GM23338 (cell line): Measurements from ENCODE around the gene NEK4. TPM values are rescaled to one million over a fixed set of nuclear protein-coding genes. Genes with fewer than 3 reads are reported as not detected.

Experiments used
- ATAC-seq: fragments of 200-7000 bp; cut with Tn5 transposase; 3 replicates; pipeline ENCODE4 v1.9.1; 2020
- DNase-seq: peaks from one replicate; pipeline ENCODE4 v3.0.0-alpha.2; 2015; ENCODE audit warnings: low spot score
- H2AFZ ChIP-seq: fragments of 200-600 bp; sonication (generic); 2 replicates; pipeline ENCODE4 v1.8.0; 2016; ENCODE audit warnings: antibody characterized with exemption, mild to moderate bottlenecking, moderate library complexity
- H3F3A ChIP-seq: fragments of 200-600 bp; sonication (generic); replicated peaks from 2 replicates; pipeline ENCODE4 v1.8.0; 2017; ENCODE audit warnings: antibody characterized with exemption, mixed run types, low read depth
- H3K27ac ChIP-seq: fragments of 200-600 bp; sonication (generic); 2 replicates; pipeline ENCODE4 v1.6.1; 2016; ENCODE audit warnings: low read depth
- H3K27me3 ChIP-seq: fragments of 200-600 bp; sonication (generic); 2 replicates; pipeline ENCODE4 v1.8.0; 2016; ENCODE audit warnings: mild to moderate bottlenecking, mixed run types, moderate library complexity; ENCODE audit not compliant: insufficient read depth
- H3K36me3 ChIP-seq: fragments of 200-600 bp; sonication (generic); 2 replicates; pipeline ENCODE4 v1.8.0; 2016; ENCODE audit warnings: mild to moderate bottlenecking; ENCODE audit not compliant: insufficient read depth
- H3K4me1 ChIP-seq: fragments of 200-600 bp; sonication (generic); 2 replicates; pipeline ENCODE4 v1.8.0; 2016; ENCODE audit warnings: mild to moderate bottlenecking, moderate library complexity; ENCODE audit not compliant: insufficient read depth
- H3K4me2 ChIP-seq: fragments of 200-600 bp; sonication (generic); 2 replicates; pipeline ENCODE4 v1.7.1; 2017; ENCODE audit warnings: mixed run types
- H3K4me3 ChIP-seq: fragments of 200-600 bp; sonication (generic); 2 replicates; pipeline ENCODE4 v1.6.1; 2016; ENCODE audit warnings: mixed run types
- H3K79me2 ChIP-seq: fragments of 200-600 bp; sonication (generic); replicated peaks from 2 replicates; pipeline ENCODE4 v1.8.0; 2017; ENCODE audit warnings: mild to moderate bottlenecking; ENCODE audit not compliant: insufficient read depth
- H3K9me2 ChIP-seq: fragments of 200-600 bp; sonication (generic); 2 replicates; pipeline ENCODE4 v1.8.0; 2017; ENCODE audit not compliant: insufficient read depth
- H4K20me1 ChIP-seq: fragments of 200-600 bp; sonication (generic); replicated peaks from 2 replicates; pipeline ENCODE4 v1.8.0; 2017; ENCODE audit warnings: mild to moderate bottlenecking; ENCODE audit not compliant: insufficient read depth
- H3K27ac Mint-ChIP-seq: 2 replicates; pipeline ENCODE4 v1.8.0; 2020; ENCODE audit warnings: inconsistent platforms, mild to moderate bottlenecking, moderate library complexity, mixed read lengths
- H3K27me3 Mint-ChIP-seq: 3 replicates; pipeline ENCODE4 v1.8.0; 2022; ENCODE audit warnings: low read depth, mild to moderate bottlenecking, moderate library complexity, mixed read lengths, inconsistent platforms; ENCODE audit not compliant: insufficient read depth, poor library complexity
- H3K36me3 Mint-ChIP-seq: 3 replicates; pipeline ENCODE4 v1.8.0; 2021; ENCODE audit warnings: low read depth, mild to moderate bottlenecking, inconsistent platforms, moderate library complexity, mixed read lengths
- H3K4me1 Mint-ChIP-seq: 3 replicates; pipeline ENCODE4 v1.8.0; 2020; ENCODE audit warnings: mild to moderate bottlenecking, inconsistent platforms, mixed read lengths
- H3K4me3 Mint-ChIP-seq: 3 replicates; pipeline ENCODE4 v1.8.0; 2021; ENCODE audit warnings: moderate library complexity, mild to moderate bottlenecking, inconsistent platforms, mixed read lengths
- H3K9me3 Mint-ChIP-seq: 3 replicates; pipeline ENCODE4 v1.8.0; 2020; ENCODE audit warnings: moderate library complexity, mild to moderate bottlenecking, inconsistent platforms, mixed read lengths
- CREB1 ChIP-seq: fragments of 250-450 bp; sonication (Bioruptor Pico); IDR thresholded peaks from 2 replicates; pipeline ENCODE4 v1.5.0; 2020; ENCODE audit warnings: low read depth, mild to moderate bottlenecking, moderate library complexity
- EZH2 ChIP-seq: fragments of 200-600 bp; sonication (generic); IDR thresholded peaks from one replicate; pipeline ENCODE4 v1.8.0; 2017; ENCODE audit warnings: antibody characterized with exemption, mild to moderate bottlenecking, low read depth; ENCODE audit not compliant: unreplicated experiment
- EZH2phosphoT487 ChIP-seq: fragments of 200-600 bp; sonication (generic); IDR thresholded peaks from one replicate; pipeline ENCODE4 v1.8.1; 2018; ENCODE audit warnings: antibody characterized with exemption; ENCODE audit not compliant: unreplicated experiment
- POLR2AphosphoS5 ChIP-seq: IDR thresholded peaks from 2 replicates; pipeline ENCODE4 v1.6.1; 2016; ENCODE audit warnings: antibody characterized with exemption, low read depth
- STAT1 ChIP-seq: IDR thresholded peaks from one replicate; pipeline ENCODE4 v1.6.1; 2016; ENCODE audit warnings: antibody characterized with exemption; ENCODE audit not compliant: unreplicated experiment
- ZNF114 ChIP-seq: fragments of 250-450 bp; sonication (Bioruptor Pico); IDR thresholded peaks from 2 replicates; pipeline ENCODE4 v1.5.0; 2020; ENCODE audit warnings: mild to moderate bottlenecking, moderate library complexity
- ZNF331 ChIP-seq: fragments of 250-450 bp; sonication (Bioruptor Pico); IDR thresholded peaks from 2 replicates; pipeline ENCODE4 v1.5.0; 2020; ENCODE audit warnings: low read depth, mild to moderate bottlenecking, moderate library complexity
- long read RNA-seq: library from polyadenylated mRNA; unstranded; transcript quantifications from one replicate; pipeline ENCODE4 v2.0.0, GENCODE V29; 2020; ENCODE audit not compliant: unreplicated experiment
- polyA plus RNA-seq: library from polyadenylated mRNA; unstranded; fragments of >200 nt; fragmentation: Nextera tagmentation; extraction: Ambion mirVana; gene quantifications from 2 replicates; pipeline ENCODE4 v1.2.1, GENCODE V29; 2016
- total RNA-seq: library from RNA; depleted of rRNA; stranded (reverse); fragments of >200 nt; shearing (Covaris generic); gene quantifications from 2 replicates; pipeline ENCODE4 v1.2.3, GENCODE V29; 2014; rRNA removed
- TF ChIP-seq, protein P1 (sequence below): IDR thresholded peaks from 2 replicates; pipeline ENCODE4 v1.6.1; 2016; ENCODE audit warnings: antibody characterized with exemption
- TF ChIP-seq, protein P2 (sequence below), 2 experiments: fragments of 200-600 bp in 1 of 2; sonication (generic) in 1 of 2; conservative IDR thresholded peaks; 2 replicates each; pipeline versions ENCODE4 v1.5.1 to v1.6.1; 2016 to 2017; ENCODE audit warnings: antibody characterized with exemption in 2 of 2, low read depth in 2 of 2, mild to moderate bottlenecking in 2 of 2, moderate library complexity in 1 of 2
- TF ChIP-seq, protein P3 (sequence below): fragments of 250-450 bp; sonication (Bioruptor Pico); IDR thresholded peaks from 2 replicates; pipeline ENCODE4 v1.5.0; 2020; ENCODE audit warnings: mild to moderate bottlenecking, moderate library complexity

The NEK4 gene
- total RNA-seq = 26.1 and 42.7 TPM in 2 replicates
- polyA plus RNA-seq = 8.6 and 9.0 TPM in 2 replicates
- long read RNA-seq, partial matches to known transcripts = 4 of 8 reads
- long read RNA-seq, other reads (novel, unspliced or antisense) = 4 of 8 reads

GRCh38 chr3:52770496-52771333, at the start of gene NEK4:
TSS of gene NEK4 (minus strand) at chr3:52770940. CDS start at chr3:52770746, 194 bp downstream.
- H3K4me3 Mint-ChIP-seq = peak within 1 kb of the TSS; percentile 86
- H3F3A ChIP-seq = 0 out of 2 replicates have a peak, but pooled peaks cover 3% of the 10 kb centered on the region
- peaks cover 17% of the 10 kb centered on the region for H3K36me3 Mint-ChIP-seq
- no peaks in the 10 kb centered on the region for H3K9me3 Mint-ChIP-seq
- TF ChIP-seq CREB1 (CRISPR knock-in tag) = peak; percentile 82
- TF ChIP-seq ZNF114 (CRISPR knock-in tag) = no peak
- TF ChIP-seq EZH2phosphoT487 = no peak
- TF ChIP-seq POLR2AphosphoS5 = peak; percentile 90
- peak; percentile 97 for ATAC-seq
- H3K4me1 ChIP-seq = peaks cover 8% of the 10 kb centered on the region
- peaks cover 8% of the 10 kb centered on the region; the same call in 1 of the 2 replicates for H4K20me1 ChIP-seq
- H3K27ac ChIP-seq = peak within 1 kb of the TSS; percentile 89
- H3K4me2 ChIP-seq = peak within 1 kb of the TSS; percentile 96
- peaks cover 8% of the 10 kb centered on the region for H3K27me3 Mint-ChIP-seq
- peaks cover 29% of the 10 kb centered on the region for H3K79me2 ChIP-seq
- peak within 1 kb of the TSS; percentile 97 for H3K27ac Mint-ChIP-seq
- H3K4me3 ChIP-seq = peak within 1 kb of the TSS; percentile 84
- no peaks in the 10 kb centered on the region for H3K27me3 ChIP-seq
- DNase-seq = peak; percentile 96
- H3K36me3 ChIP-seq = peaks cover 14% of the 10 kb centered on the region
- H3K9me2 ChIP-seq = no peaks in the 10 kb centered on the region
- peaks cover 7% of the 10 kb centered on the region; the same call in 2 of the 3 replicates for H3K4me1 Mint-ChIP-seq
- H2AFZ ChIP-seq = peak within 1 kb of the TSS; percentile 100

DNA sequence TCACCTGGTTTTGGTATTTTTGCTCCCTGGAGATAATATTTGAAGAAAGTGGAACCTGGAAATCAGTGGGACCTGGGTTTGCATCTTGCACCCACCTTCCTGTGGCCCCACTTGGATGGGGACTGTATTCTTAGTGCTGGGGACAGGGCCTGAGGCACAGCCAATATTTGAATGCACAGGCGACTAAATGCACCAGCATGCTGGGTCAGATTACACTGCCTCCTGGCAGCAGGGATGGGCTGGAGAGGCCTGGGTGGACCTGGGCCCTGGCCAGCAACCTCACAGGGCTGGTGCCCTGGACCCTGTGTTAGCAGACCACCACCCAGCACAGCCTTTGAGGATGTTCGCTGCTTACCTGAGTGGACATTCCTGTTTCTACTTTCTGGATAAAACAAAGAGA, 49.2 kb upstream of the NEK4 start:
- Histone ChIP-seq H4K20me1 (no peaks in the 10 kb centered on the region), H3K27ac (no peak overlapping the region), H3K4me2 (0 out of 2 replicates have a peak overlapping the region, but pooled peaks have one; percentile 38), H3K4me1 (peaks cover 7% of the 10 kb centered on the region; the same call in 1 of the 2 replicates), H3F3A (no peaks in the 10 kb centered on the region), H3K79me2 (no peaks in the 10 kb centered on the region), H3K4me3 (no peak overlapping the region), H3K36me3 (no peaks in the 10 kb centered on the region), H3K9me2 (no peaks in the 10 kb centered on the region), H2AFZ (peak overlapping the region; percentile 81; the same call in 1 of the 2 replicates), H3K27me3 (no peaks in the 10 kb centered on the region)
- peak; percentile 21 for DNase-seq
- ATAC-seq = peak; percentile 53
- Mint-ChIP-seq H3K4me3 (no peak overlapping the region; the same call in 2 of the 3 replicates), H3K36me3 (peaks cover 2% of the 10 kb centered on the region; the same call in 1 of the 3 replicates), H3K27me3 (peaks cover 15% of the 10 kb centered on the region), H3K9me3 (no peaks in the 10 kb centered on the region; the same call in 1 of the 3 replicates), H3K27ac (no peak overlapping the region), H3K4me1 (peaks cover 18% of the 10 kb centered on the region)
- no peak for TF ChIP-seq ZNF114 (CRISPR knock-in tag)
- no peak for TF ChIP-seq CREB1 (CRISPR knock-in tag)
- no peak for TF ChIP-seq STAT1
- no peak for TF ChIP-seq ZNF331
- TF ChIP-seq, protein P1, sequence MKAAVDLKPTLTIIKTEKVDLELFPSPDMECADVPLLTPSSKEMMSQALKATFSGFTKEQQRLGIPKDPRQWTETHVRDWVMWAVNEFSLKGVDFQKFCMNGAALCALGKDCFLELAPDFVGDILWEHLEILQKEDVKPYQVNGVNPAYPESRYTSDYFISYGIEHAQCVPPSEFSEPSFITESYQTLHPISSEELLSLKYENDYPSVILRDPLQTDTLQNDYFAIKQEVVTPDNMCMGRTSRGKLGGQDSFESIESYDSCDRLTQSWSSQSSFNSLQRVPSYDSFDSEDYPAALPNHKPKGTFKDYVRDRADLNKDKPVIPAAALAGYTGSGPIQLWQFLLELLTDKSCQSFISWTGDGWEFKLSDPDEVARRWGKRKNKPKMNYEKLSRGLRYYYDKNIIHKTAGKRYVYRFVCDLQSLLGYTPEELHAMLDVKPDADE = no peak
- TF ChIP-seq, protein P2, sequence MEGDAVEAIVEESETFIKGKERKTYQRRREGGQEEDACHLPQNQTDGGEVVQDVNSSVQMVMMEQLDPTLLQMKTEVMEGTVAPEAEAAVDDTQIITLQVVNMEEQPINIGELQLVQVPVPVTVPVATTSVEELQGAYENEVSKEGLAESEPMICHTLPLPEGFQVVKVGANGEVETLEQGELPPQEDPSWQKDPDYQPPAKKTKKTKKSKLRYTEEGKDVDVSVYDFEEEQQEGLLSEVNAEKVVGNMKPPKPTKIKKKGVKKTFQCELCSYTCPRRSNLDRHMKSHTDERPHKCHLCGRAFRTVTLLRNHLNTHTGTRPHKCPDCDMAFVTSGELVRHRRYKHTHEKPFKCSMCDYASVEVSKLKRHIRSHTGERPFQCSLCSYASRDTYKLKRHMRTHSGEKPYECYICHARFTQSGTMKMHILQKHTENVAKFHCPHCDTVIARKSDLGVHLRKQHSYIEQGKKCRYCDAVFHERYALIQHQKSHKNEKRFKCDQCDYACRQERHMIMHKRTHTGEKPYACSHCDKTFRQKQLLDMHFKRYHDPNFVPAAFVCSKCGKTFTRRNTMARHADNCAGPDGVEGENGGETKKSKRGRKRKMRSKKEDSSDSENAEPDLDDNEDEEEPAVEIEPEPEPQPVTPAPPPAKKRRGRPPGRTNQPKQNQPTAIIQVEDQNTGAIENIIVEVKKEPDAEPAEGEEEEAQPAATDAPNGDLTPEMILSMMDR (conservative IDR thresholded peaks at IDR 0.05; ENCODE audit: low read depth in 2 of 2) = no peak
- TF ChIP-seq, protein P3, sequence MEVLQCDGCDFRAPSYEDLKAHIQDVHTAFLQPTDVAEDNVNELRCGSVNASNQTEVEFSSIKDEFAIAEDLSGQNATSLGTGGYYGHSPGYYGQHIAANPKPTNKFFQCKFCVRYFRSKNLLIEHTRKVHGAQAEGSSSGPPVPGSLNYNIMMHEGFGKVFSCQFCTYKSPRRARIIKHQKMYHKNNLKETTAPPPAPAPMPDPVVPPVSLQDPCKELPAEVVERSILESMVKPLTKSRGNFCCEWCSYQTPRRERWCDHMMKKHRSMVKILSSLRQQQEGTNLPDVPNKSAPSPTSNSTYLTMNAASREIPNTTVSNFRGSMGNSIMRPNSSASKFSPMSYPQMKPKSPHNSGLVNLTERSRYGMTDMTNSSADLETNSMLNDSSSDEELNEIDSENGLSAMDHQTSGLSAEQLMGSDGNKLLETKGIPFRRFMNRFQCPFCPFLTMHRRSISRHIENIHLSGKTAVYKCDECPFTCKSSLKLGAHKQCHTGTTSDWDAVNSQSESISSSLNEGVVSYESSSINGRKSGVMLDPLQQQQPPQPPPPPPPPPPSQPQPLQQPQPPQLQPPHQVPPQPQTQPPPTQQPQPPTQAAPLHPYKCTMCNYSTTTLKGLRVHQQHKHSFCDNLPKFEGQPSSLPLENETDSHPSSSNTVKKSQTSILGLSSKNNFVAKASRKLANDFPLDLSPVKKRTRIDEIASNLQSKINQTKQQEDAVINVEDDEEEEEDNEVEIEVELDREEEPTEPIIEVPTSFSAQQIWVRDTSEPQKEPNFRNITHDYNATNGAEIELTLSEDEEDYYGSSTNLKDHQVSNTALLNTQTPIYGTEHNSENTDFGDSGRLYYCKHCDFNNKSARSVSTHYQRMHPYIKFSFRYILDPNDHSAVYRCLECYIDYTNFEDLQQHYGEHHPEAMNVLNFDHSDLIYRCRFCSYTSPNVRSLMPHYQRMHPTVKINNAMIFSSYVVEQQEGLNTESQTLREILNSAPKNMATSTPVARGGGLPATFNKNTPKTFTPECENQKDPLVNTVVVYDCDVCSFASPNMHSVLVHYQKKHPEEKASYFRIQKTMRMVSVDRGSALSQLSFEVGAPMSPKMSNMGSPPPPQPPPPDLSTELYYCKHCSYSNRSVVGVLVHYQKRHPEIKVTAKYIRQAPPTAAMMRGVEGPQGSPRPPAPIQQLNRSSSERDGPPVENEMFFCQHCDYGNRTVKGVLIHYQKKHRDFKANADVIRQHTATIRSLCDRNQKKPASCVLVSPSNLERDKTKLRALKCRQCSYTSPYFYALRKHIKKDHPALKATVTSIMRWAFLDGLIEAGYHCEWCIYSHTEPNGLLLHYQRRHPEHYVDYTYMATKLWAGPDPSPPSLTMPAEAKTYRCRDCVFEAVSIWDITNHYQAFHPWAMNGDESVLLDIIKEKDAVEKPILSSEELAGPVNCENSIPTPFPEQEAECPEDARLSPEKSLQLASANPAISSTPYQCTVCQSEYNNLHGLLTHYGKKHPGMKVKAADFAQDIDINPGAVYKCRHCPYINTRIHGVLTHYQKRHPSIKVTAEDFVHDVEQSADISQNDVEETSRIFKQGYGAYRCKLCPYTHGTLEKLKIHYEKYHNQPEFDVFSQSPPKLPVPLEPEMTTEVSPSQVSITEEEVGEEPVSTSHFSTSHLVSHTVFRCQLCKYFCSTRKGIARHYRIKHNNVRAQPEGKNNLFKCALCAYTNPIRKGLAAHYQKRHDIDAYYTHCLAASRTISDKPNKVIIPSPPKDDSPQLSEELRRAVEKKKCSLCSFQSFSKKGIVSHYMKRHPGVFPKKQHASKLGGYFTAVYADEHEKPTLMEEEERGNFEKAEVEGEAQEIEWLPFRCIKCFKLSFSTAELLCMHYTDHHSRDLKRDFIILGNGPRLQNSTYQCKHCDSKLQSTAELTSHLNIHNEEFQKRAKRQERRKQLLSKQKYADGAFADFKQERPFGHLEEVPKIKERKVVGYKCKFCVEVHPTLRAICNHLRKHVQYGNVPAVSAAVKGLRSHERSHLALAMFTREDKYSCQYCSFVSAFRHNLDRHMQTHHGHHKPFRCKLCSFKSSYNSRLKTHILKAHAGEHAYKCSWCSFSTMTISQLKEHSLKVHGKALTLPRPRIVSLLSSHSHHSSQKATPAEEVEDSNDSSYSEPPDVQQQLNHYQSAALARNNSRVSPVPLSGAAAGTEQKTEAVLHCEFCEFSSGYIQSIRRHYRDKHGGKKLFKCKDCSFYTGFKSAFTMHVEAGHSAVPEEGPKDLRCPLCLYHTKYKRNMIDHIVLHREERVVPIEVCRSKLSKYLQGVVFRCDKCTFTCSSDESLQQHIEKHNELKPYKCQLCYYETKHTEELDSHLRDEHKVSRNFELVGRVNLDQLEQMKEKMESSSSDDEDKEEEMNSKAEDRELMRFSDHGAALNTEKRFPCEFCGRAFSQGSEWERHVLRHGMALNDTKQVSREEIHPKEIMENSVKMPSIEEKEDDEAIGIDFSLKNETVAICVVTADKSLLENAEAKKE (CRISPR knock-in tag) = no peak
- TF ChIP-seq POLR2AphosphoS5 = no peak
- no peak for TF ChIP-seq EZH2
